Right lobe of liver (tissue), 4 donors: Measurements from ENCODE around the gene C16orf89.

Experiments
- POLR2A ChIP-seq: fragments of 450-650 bp; IDR thresholded peaks from one replicate; pipeline ENCODE4 v1.6.1; 2017; ENCODE audit warnings: antibody characterized with exemption, mild to moderate bottlenecking
- TF ChIP-seq, protein P1 (sequence below), 4 donors: fragments of 200-600 bp in 3 of 4; fragments of 450-650 bp in 1 of 4; IDR thresholded peaks; one replicate each; pipeline versions ENCODE4 v1.5.1 to v1.8.0; 2016 to 2022; ENCODE audit warnings: antibody characterized with exemption in 4 of 4, mild to moderate bottlenecking in 2 of 4
- donor health status: DM: no; HTN: no; CAD: no.
- donor health status: DM: no; HTN: no; CAD: no.
- donor health status: DM: no; HTN: yes; CAD: no.

GRCh38 chr16:5062790-5063765 is 2.7 kb downstream of the C16orf89 start:
- TF ChIP-seq, protein P1, sequence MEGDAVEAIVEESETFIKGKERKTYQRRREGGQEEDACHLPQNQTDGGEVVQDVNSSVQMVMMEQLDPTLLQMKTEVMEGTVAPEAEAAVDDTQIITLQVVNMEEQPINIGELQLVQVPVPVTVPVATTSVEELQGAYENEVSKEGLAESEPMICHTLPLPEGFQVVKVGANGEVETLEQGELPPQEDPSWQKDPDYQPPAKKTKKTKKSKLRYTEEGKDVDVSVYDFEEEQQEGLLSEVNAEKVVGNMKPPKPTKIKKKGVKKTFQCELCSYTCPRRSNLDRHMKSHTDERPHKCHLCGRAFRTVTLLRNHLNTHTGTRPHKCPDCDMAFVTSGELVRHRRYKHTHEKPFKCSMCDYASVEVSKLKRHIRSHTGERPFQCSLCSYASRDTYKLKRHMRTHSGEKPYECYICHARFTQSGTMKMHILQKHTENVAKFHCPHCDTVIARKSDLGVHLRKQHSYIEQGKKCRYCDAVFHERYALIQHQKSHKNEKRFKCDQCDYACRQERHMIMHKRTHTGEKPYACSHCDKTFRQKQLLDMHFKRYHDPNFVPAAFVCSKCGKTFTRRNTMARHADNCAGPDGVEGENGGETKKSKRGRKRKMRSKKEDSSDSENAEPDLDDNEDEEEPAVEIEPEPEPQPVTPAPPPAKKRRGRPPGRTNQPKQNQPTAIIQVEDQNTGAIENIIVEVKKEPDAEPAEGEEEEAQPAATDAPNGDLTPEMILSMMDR (IDR thresholded peaks at IDR 0.05) = no peak
- TF ChIP-seq POLR2A = no peak
